B cell (primary cell): ENCODE data around the gene ETFB. TPM values are rescaled to one million over a fixed set of nuclear protein-coding genes. Genes with fewer than 3 reads are reported as not detected.

Experiments used
- ATAC-seq: fragments of 200-7000 bp; cut with Tn5 transposase; one replicate; pipeline ENCODE4 v1.10.0; 2021; ENCODE audit warnings: low read depth, mild to moderate bottlenecking, moderate number of reproducible peaks, moderate library complexity
- CTCF ChIA-PET: fragments of 350-600 bp; sonication (Branson Sonifier 250); formaldehyde crosslinking; loops from one replicate; lab custom pipeline; 2021; ENCODE audit warnings: antibody characterized with exemption, inconsistent platforms; lab: Charles Lee
- POLR2A ChIA-PET: fragments of 350-600 bp; sonication (Branson Sonifier 250); formaldehyde crosslinking; loops from one replicate; lab custom pipeline; 2021; ENCODE audit warnings: antibody characterized with exemption; lab: Charles Lee
- DNase-seq: peaks from one replicate; pipeline ENCODE4 v3.0.0; 2013
- H2AFZ ChIP-seq: 2 replicates; pipeline ENCODE4 v1.6.1; 2012; ENCODE audit warnings: mild to moderate bottlenecking, low read depth, low read length; ENCODE audit not compliant: insufficient read depth, poor library complexity, severe bottlenecking
- H3K27ac ChIP-seq, 2 donors: 1 replicate in 1 of 2; 2 replicates in 1 of 2; pipeline ENCODE4 v1.5.1; 2012 to 2013; ENCODE audit warnings: low read length in 2 of 2, mild to moderate bottlenecking in 2 of 2, moderate library complexity in 1 of 2
- H3K27me3 ChIP-seq, 4 experiments: fragments of 200-600 bp in 1 of 4; sonication (generic) in 1 of 4; replicated peaks in 1 of 4; 1 replicate in 2 of 4; 2 replicates in 2 of 4; pipeline versions ENCODE4 v1.6.1 to v1.7.0; 2013 to 2016; ENCODE audit warnings: low read length in 3 of 4, mild to moderate bottlenecking in 2 of 4, mixed read lengths in 1 of 4, moderate library complexity in 1 of 4; ENCODE audit not compliant: insufficient read depth in 4 of 4, control insufficient read depth in 3 of 4; ENCODE audit errors: control extremely low read depth in 1 of 4
- H3K36me3 ChIP-seq, 2 experiments: replicated peaks in 1 of 2; 1 replicate in 1 of 2; 2 replicates in 1 of 2; pipeline versions ENCODE4 v1.6.1 to v1.7.1; 2013; ENCODE audit warnings: low read length in 1 of 2; ENCODE audit not compliant: insufficient read depth in 2 of 2, control insufficient read depth in 1 of 2; ENCODE audit errors: control extremely low read depth in 1 of 2, extremely low read depth in 1 of 2
- H3K4me1 ChIP-seq, 2 donors: fragments of 200-600 bp in 1 of 2; sonication (generic) in 1 of 2; 1 replicate in 1 of 2; 2 replicates in 1 of 2; pipeline versions ENCODE4 v1.5.1 to v1.6.1; 2013 to 2017; ENCODE audit warnings: low read length in 2 of 2; ENCODE audit not compliant: control insufficient read depth in 2 of 2, insufficient read depth in 2 of 2
- H3K4me2 ChIP-seq: replicated peaks from 2 replicates; pipeline ENCODE3; 2012; ENCODE audit warnings: mild to moderate bottlenecking, low read depth, low read length; ENCODE audit not compliant: poor library complexity, severe bottlenecking
- H3K4me3 ChIP-seq, 5 experiments: fragments of 200-600 bp in 1 of 5; sonication (generic) in 1 of 5; 1 replicate in 3 of 5; 2 replicates in 2 of 5; pipeline versions ENCODE4 v1.5.1 to v1.7.0; 2011 to 2016; ENCODE audit warnings: low read length in 4 of 5, mild to moderate bottlenecking in 4 of 5, low read depth in 2 of 5, control low read depth in 1 of 5, moderate library complexity in 1 of 5; ENCODE audit not compliant: insufficient read depth in 1 of 5; ENCODE audit errors: control extremely low read depth in 1 of 5, extremely low read depth in 1 of 5
- H3K79me2 ChIP-seq: fragments of 200-600 bp; sonication (generic); one replicate; pipeline ENCODE4 v1.6.0; 2016; ENCODE audit warnings: low read length; ENCODE audit not compliant: control insufficient read depth, insufficient read depth
- H3K9ac ChIP-seq: fragments of 200-600 bp; sonication (generic); 2 replicates; pipeline ENCODE4 v1.6.1; 2017; ENCODE audit warnings: mild to moderate bottlenecking, low read length, moderate library complexity
- H3K9me3 ChIP-seq, 3 donors: one replicate each; pipeline versions ENCODE4 v1.6.1 to v1.7.1; 2013; ENCODE audit warnings: low read length in 2 of 3; ENCODE audit not compliant: control insufficient read depth in 2 of 3, insufficient read depth in 1 of 3; ENCODE audit errors: control extremely low read depth in 1 of 3
- H4K20me1 ChIP-seq: 2 replicates; pipeline ENCODE4 v1.6.0; 2012; ENCODE audit warnings: mild to moderate bottlenecking, low read length; ENCODE audit not compliant: insufficient read depth, control insufficient read depth, poor library complexity, severe bottlenecking
- H3K27ac Mint-ChIP-seq: one replicate; pipeline ENCODE4 v1.8.0; 2021; ENCODE audit warnings: mixed read lengths
- H3K27me3 Mint-ChIP-seq: one replicate; pipeline ENCODE4 v1.8.0; 2021; ENCODE audit warnings: mixed read lengths
- H3K4me1 Mint-ChIP-seq: one replicate; pipeline ENCODE4 v1.8.0; 2021; ENCODE audit warnings: mixed read lengths
- H3K4me3 Mint-ChIP-seq: one replicate; pipeline ENCODE4 v1.8.0; 2021; ENCODE audit warnings: mixed read lengths
- H3K9me3 Mint-ChIP-seq: one replicate; pipeline ENCODE4 v1.8.0; 2022; ENCODE audit warnings: mixed read lengths; ENCODE audit not compliant: insufficient read depth
- CTCF ChIP-seq: fragments of 200-600 bp; IDR thresholded peaks from one replicate; pipeline ENCODE4 v1.8.0; 2022; ENCODE audit warnings: antibody characterized with exemption, mild to moderate bottlenecking
- EZH2 ChIP-seq: IDR thresholded peaks from 2 replicates; pipeline ENCODE4 v1.6.1; 2012; ENCODE audit warnings: borderline replicate concordance, low read depth, mild to moderate bottlenecking, moderate library complexity, low read length; ENCODE audit not compliant: insufficient read depth, poor library complexity, severe bottlenecking
- WGBS: methylation state at CpG from one replicate; pipeline ENCODE4 v1.1.5; 2013; ENCODE audit warnings: missing lambda C conversion rate; ENCODE audit not compliant: insufficient coverage; 5-methylcytosine and 5-hydroxymethylcytosine counted together
- intact Hi-C: fragments of 100-400 bp; cut with micrococcal nuclease; formaldehyde crosslinking; loops from one replicate; pipeline ENCODE4 v1.10.0; 2022
- polyA plus RNA-seq: library from polyadenylated mRNA; depleted of rRNA; stranded (reverse); fragments of >200 nt; gene quantifications from 2 replicates; pipeline ENCODE4 v1.2.3, GENCODE V29; 2012
- total RNA-seq, 2 donors: library from RNA; stranded (reverse); fragments of 120-200 nt in 1 of 2; gene quantifications; 1 replicate in 1 of 2; 2 replicates in 1 of 2; pipeline versions ENCODE4 v1.2.3 to v1.2.4, GENCODE V29; 2013 to 2022

Gene ETFB
- total and polyA plus RNA-seq, 2 donors (not counting 1 experiment from before 2014, with no cell fraction given): 33.3 to 76.5 TPM

- CTCF ChIA-PET: no interaction called here
- H3K9me3 Mint-ChIP-seq: no peaks in the 10 kb centered on the region
- no peak overlapping the region for H3K4me3 ChIP-seq
- DNase-seq (no peak), ATAC-seq (no peak)
- H3K27ac Mint-ChIP-seq: no peak overlapping the region
- peaks cover 0 to 9% (median under 1%) of the 10 kb centered on the region in 4 experiments for H3K27me3 ChIP-seq
- no peaks in the 10 kb centered on the region for H3K36me3 ChIP-seq
- POLR2A ChIA-PET: no interaction called here
- H3K27me3 Mint-ChIP-seq: peaks cover 51% of the 10 kb centered on the region
- peaks cover 1% of the 10 kb centered on the region for H3K4me1 Mint-ChIP-seq
- intact Hi-C loops: no loop called here
- no peaks in the 10 kb centered on the region for H3K4me1 ChIP-seq
- WGBS: 79% methylated on average over 14 of the region's 14 CpGs
- no peak overlapping the region for H3K9ac ChIP-seq
- no peak overlapping the region for H3K4me2 ChIP-seq
- no peak overlapping the region for H3K4me3 Mint-ChIP-seq
- no peaks in the 10 kb centered on the region for H3K79me2 ChIP-seq
- H2AFZ ChIP-seq: no peak overlapping the region
- TF ChIP-seq CTCF (no peak), EZH2 (no peak)
- H3K27ac ChIP-seq: no peak overlapping the region
- peaks cover 0 to 8% (median 0%) of the 10 kb centered on the region in 3 donors for H3K9me3 ChIP-seq
- H4K20me1 ChIP-seq: no peaks in the 10 kb centered on the region
These were observed 45.9 kb downstream of the ETFB start for GRCh38 chr19:51320280-51320657.

- ChIA-PET POLR2A (no interaction called here), CTCF (no interaction called here)
- no peak overlapping the region for H3K27ac ChIP-seq
- H3K79me2 ChIP-seq: no peaks in the 10 kb centered on the region
- no peak overlapping the region for H3K4me3 ChIP-seq
- intact Hi-C loops: no loop called here
- H3K4me1 ChIP-seq: no peaks in the 10 kb centered on the region
- H3K36me3 ChIP-seq: no peaks in the 10 kb centered on the region
- Mint-ChIP-seq H3K27me3 (peaks cover 53% of the 10 kb centered on the region), H3K9me3 (no peaks in the 10 kb centered on the region), H3K27ac (no peak overlapping the region), H3K4me3 (no peak overlapping the region), H3K4me1 (peaks cover 1% of the 10 kb centered on the region)
- no peak for ATAC-seq
- H2AFZ ChIP-seq: no peak overlapping the region
- WGBS: 91% methylated on average over 8 of the region's 14 CpGs
- peaks cover 0 to 6% (median 0%) of the 10 kb centered on the region in 4 experiments for H3K27me3 ChIP-seq
- no peak overlapping the region for H3K9ac ChIP-seq
- H4K20me1 ChIP-seq: no peaks in the 10 kb centered on the region
- no peak for TF ChIP-seq EZH2
- no peak for TF ChIP-seq CTCF
- H3K9me3 ChIP-seq: peaks cover 0 to 11% (median 0%) of the 10 kb centered on the region in 3 donors
- H3K4me2 ChIP-seq: no peak overlapping the region
- DNase-seq: no peak
These were observed 46.4 kb downstream of the ETFB start for GRCh38 chr19:51319649-51320279.
